ENCODE data around the gene PEX5L. TPM values are rescaled to one million over a fixed set of nuclear protein-coding genes. Genes with fewer than 3 reads are reported as not detected.

Gene PEX5L
- total and polyA plus RNA-seq, 8 donors, result 0.08 to 2.4 TPM; not detected in 6

- 83 to 95% (median 90%) methylated on average over 4 of the region's 4 CpGs for WGBS, 5 donors
- Histone ChIP-seq H3K36me3 (peaks cover 2 to 43% (median 36%) of the 10 kb centered on the region in 4 donors), H3K9me3 (no peaks in the 10 kb centered on the region), H3K4me1 (no peaks in the 10 kb centered on the region), H3K27me3 (no peaks in the 10 kb centered on the region), H3K4me3 (no peak overlapping the region), H3K27ac (no peak overlapping the region)
- DNase-seq, result peak in 1 of 2 donors; percentile 31
- TF ChIP-seq POLR2AphosphoS5 (IDR thresholded peaks at IDR 0.05) (no peak), CTCF (IDR thresholded peaks at IDR 0.05) (no peak), POLR2A (IDR thresholded peaks at IDR 0.05) (no peak), EP300 (IDR thresholded peaks at IDR 0.05) (no peak)
- intact Hi-C loops (cut with DNase I; ENCODE audit: low total_unique reads), result no loop called here
These were observed 291.7 kb downstream of the PEX5L start for GRCh38 chr3:179745079-179745478.

All from stomach (tissue), 9 donors.